ENCODE measurements around the gene NUP210L.
A peak's percentile ranks its signal among the peaks of the same experiment; 100 is the strongest.

The NUP210L gene

GRCh38 chr1:153967107-153967999, 187.5 kb downstream of the NUP210L start, which contains the start of gene CREB3L4:
Gene CREB3L4 (plus strand): TSS chr1:153967902. CDS start chr1:153968526, 624 bp downstream.
- no peak; the same call in 1 of the 2 replicates for TF ChIP-seq ZFX (IDR thresholded peaks at IDR 0.05)
- TF ChIP-seq CTCF (conservative IDR thresholded peaks at IDR 0.05), result no peak; the same call in 1 of the 2 replicates
- H3K27ac ChIP-seq, result peak within 1 kb of the TSS; percentile 97

GRCh38 chr1:153963850-153964331, 191.0 kb downstream of the NUP210L start:
- no peak for TF ChIP-seq CTCF (conservative IDR thresholded peaks at IDR 0.05)
- no peak for TF ChIP-seq ZFX (IDR thresholded peaks at IDR 0.05)

GRCh38 chr1:153963030-153963849, 191.6 kb downstream of the NUP210L start, which contains the start of gene SLC39A1:
Gene SLC39A1 (minus strand): TSS chr1:153963537. CDS start chr1:153962715, 822 bp downstream.
- H3K27ac ChIP-seq, result peak within 1 kb of the TSS; percentile 85
- no peak for TF ChIP-seq CTCF (conservative IDR thresholded peaks at IDR 0.05)
- TF ChIP-seq ZFX (IDR thresholded peaks at IDR 0.05), result peak; percentile 57; the same call in 1 of the 2 replicates

More at GRCh38 chr1:153963850-153964331, 191.0 kb downstream of the NUP210L start:
- peak overlapping the region; percentile 85 for H3K27ac ChIP-seq

GRCh38 chr1:153962088-153963029, 192.5 kb downstream of the NUP210L start:
- no peak for TF ChIP-seq ZFX (IDR thresholded peaks at IDR 0.05)
- TF ChIP-seq CTCF (conservative IDR thresholded peaks at IDR 0.05), result no peak
- H3K27ac ChIP-seq, result peak overlapping the region; percentile 85

GRCh38 chr1:153961421-153961820, 193.5 kb downstream of the NUP210L start:
- H3K27ac ChIP-seq, result no peak overlapping the region
- TF ChIP-seq CTCF (conservative IDR thresholded peaks at IDR 0.05) (no peak), ZFX (IDR thresholded peaks at IDR 0.05) (no peak)

- no peak for TF ChIP-seq ZFX (IDR thresholded peaks at IDR 0.05)
- no peak for TF ChIP-seq CTCF (conservative IDR thresholded peaks at IDR 0.05)
- H3K27ac ChIP-seq, result no peak overlapping the region
Measured at GRCh38 chr1:153960206-153960605, 194.7 kb downstream of the NUP210L start.

All from C4-2B (cell line).